NCI-H226 (cell line): ENCODE results near the gene DSC2.

Experiments
- DNase-seq: peaks from one replicate; pipeline ENCODE4 v3.0.0-alpha.2; 2015

The DSC2 gene

DNA sequence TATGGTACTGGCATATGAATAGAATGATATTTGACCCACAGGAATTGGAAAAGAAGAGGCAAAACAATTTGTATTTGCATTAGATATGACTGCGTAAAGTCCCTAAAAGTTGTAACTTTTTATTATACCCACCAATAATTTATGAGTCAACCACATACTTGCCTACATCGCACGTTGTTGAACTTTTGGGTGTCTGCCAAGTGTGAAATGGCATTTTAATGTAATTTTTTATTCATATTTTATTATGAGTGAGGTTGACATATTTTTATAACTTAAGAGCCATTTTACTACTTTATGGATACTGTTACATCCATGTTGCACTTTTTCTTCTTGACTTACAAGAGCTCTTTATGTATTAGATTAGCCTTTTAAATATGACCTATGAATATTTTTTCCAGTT, 4.6 kb downstream of the DSC2 start:
- no peak for DNase-seq

DNA sequence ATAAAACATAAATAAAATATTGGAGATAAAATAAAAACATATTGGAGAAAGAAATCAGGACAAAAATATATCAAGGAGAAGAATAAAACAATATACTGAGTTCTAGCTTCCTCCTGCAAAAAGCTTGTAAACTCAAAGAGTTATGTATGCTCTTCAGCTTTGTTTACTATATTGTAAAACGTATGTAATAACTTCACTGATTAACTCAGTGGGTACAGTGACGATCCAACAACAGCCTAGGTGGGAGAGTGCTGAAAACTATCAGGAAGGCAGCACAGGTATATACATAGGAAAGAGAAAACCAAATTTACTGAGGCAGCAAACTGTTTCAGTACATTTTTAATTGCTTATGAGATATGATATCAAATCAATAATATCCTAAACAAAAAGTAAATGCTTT, 8.3 kb downstream of the DSC2 start:
- no peak for DNase-seq

- no peak for DNase-seq
Observed at GRCh38 chr18:31093294-31093693, 8.9 kb downstream of the DSC2 start.

GRCh38 chr18:31091350-31091749, 10.9 kb downstream of the DSC2 start:
- no peak for DNase-seq

DNA sequence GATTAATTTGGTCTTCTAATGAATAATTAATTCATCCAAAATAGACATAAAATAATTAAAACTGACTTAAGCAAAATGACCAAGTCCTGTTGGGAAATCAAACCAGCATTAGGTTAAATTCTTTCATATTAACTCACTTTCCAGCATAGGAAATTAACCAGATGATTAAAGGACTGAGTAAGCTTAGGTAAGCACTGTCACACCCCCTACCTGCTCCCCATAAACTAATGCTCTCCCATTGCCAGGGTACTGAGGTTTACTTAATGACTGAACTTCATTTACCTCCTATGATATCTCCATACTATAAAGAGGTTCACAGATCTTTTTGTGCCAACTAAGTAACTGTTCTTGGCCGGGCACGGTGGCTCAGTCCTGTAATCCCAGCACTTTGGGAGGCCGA, 13.7 kb downstream of the DSC2 start:
- DNase-seq, result no peak

DNA sequence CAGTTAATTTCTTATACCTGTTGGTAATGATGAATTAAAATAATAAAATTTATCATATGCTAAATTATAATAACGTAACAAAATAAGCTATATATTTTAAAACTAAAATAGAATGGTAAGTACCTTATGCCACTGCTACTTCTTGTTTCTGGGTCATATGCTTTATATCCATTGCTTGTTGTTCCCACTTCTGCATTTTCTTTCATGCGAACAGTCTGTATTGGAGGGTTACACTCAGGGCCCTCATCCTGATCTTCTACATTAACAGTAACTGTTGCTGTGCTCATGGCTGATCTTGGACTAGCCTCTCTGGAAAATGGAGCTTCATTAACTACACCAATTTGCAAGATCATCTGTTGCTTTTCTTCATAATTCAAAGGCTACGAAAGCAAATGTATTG, 22.2 kb downstream of the DSC2 start:
- no peak for DNase-seq

DNA sequence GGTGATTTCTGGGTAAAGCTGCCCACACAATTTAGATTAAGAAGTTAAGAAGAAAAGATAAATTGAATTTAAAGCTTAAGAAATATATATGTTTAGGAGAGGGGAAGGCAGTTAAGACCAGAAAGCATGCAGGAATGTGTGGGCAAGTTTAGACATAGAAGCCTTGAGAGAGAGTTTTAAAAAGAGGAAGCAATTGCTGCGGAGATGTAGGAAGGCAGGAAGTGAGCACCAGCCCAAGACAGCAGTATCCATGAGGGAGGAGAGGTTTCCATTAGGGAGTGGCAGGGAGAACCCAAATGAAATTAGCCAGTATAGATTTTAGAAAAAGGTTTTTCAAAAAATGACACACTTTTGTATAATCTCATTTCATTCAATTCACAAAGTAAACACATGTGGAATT, 24.3 kb downstream of the DSC2 start:
- no peak for DNase-seq

DNA sequence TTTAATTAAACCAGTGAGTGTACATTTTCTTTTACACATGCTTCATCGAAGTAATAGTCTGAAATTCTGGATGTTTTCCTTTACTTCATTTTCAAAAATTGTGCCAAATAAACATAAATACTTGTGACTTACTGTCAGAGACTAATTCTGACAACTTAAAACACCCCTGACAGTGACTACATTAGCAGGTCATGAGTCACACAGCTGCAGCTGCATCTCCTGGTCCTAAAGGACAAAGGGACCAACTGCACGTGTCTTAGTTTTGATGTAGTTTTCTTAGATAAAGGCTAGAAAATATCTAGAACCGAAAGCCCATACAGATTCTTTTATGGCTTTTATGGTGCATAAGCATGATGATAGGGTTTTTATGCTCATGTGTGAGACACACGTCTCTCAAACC, 30.0 kb downstream of the DSC2 start:
- DNase-seq, result no peak

GRCh38 chr18:31070206-31070605, 32.0 kb downstream of the DSC2 start:
- no peak for DNase-seq

DNA sequence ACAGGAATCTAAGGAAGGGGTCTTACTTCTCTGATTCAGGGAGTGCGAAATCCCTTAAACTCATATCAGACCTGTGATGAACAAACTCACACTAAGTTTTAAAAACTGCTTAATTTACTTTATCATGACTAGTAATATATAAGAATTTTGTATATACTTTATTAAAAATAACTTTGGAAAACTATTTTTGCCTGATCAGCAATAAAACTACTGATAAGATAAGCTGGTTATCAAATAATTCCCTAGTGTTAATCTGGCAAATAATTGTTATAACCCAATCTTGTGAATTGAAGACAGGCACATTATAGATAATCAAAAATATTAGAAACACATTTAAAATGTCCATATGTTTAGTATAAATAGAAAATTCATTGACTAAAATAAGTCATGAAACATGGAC, 36.0 kb downstream of the DSC2 start:
- DNase-seq, result no peak

DNA sequence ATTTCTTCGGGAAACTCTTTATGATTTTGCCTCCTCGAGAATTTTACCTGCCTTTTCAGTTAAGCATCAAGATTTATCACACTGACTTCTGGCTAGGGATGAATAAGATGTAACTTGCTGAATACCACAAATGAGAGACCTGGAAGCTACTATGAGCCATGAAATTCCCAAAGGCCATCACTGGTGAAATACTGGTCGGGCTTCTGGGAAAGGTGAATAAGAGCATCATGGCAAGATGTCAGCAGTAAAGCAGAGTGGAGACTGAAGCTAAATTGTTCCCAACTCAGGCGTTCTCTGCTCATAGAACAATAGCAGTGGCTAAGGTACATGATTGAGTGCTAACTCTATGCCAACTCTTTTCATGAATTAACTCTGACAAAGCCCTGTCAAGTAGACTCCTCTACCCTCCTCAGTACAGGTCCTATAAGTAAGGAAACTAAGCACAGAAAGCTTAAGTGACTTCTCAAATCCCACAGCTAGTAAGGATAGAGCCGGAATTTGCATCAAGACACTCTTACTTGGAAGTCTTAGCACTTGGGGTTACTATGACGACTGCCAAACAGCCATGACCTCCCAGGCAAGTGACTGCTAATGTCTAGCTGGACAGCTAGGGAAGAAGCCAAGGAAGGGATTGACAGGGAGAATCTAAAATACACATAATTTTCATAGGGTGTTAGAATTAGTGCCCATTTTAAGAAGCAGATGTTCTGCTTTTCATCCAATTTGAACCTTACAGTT, 37.0 kb downstream of the DSC2 start:
- no peak for DNase-seq

DNA sequence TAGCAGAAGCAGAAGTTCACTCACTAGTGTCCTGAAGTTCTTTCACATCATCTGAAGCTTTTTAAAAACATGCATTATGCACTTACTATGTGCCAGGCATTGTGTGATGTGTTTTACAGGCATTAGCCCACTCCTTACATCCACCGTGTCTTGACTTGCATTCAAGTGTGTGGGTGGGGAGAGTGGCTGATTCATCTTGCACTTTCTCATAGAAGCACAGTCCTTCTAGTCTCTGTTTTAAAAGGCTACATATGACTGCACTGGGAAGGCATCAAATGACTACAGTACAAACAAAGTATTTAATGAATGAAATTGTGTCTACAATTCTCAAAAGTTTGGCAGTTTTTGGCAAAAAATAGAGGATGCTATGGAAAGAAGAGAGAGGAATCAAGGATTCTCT, 38.1 kb downstream of the DSC2 start:
- DNase-seq, result no peak

- DNase-seq, result no peak
Observed at GRCh38 chr18:31061945-31062344, 40.3 kb downstream of the DSC2 start.

DNA sequence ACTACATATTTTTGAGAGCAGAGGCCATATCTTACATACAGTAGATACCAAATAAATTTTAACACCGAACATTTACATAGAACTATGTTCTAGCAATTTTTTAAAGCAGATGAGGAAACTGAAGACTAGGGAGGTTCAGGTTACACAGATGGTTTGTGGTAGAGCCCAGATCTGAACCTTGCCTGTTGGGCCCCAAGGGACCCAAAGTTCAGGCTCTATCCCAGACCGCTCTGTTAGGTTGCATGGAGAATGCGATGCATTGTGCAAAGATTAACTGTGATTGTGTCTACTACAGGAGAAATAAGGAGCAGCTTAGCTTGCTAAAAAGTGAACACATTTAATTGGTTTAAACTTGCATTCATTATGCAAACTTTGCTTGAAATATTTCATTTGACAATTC, 43.3 kb downstream of the DSC2 start:
- DNase-seq, result no peak

DNA sequence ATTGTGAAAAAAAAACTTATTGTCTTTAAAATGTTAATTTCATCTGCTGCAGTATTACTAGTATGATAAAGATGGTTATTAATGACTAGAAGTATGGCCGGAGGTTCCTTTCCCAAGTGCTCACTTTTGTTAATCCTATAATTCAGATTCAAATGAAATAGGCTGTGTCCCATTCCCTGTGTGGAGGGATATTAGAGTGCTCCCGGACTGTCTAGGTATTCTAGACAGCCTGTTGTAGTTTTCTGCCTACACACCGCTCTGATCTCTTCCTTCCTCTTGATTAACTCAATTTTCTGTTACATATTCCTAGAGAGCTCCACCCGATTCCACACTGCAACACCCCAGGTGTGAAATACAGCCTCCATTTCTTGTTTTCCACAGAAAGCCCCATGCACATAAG, 44.3 kb downstream of the DSC2 start:
- no peak for DNase-seq

GRCh38 chr18:31057051-31057450, 45.2 kb downstream of the DSC2 start:
- DNase-seq, result no peak

GRCh38 chr18:31056296-31056695, 45.9 kb downstream of the DSC2 start:
- no peak for DNase-seq

- DNase-seq, result no peak
Observed at GRCh38 chr18:31050635-31051034, 51.6 kb downstream of the DSC2 start.

- peak; percentile 6 for DNase-seq
Observed at GRCh38 chr18:31049189-31049588, 53.0 kb downstream of the DSC2 start.

- no peak for DNase-seq
Observed at GRCh38 chr18:31048216-31048615, 54.0 kb downstream of the DSC2 start.

- DNase-seq, result no peak
Observed at GRCh38 chr18:31046916-31047315, 55.3 kb downstream of the DSC2 start.

GRCh38 chr18:31045599-31045998, 56.6 kb downstream of the DSC2 start:
- no peak for DNase-seq

DNA sequence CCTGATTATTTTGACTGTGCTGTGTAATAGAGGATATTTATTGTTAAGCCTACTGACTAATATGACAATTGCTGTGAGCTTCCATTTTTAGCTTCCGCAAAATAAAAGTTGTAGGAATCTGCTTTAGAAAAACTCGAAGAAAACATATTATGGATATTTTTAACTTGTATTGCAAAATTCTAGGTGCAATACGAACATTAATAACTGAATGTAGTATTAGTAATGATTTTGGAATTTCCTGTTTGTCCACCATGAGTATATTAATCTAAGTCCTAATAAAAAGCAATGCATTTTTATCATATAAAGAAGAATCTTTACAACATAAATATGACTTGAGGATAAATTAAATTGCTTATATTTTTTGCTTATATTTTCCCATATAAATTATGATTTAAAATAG, 57.3 kb downstream of the DSC2 start:
- no peak for DNase-seq

DNA sequence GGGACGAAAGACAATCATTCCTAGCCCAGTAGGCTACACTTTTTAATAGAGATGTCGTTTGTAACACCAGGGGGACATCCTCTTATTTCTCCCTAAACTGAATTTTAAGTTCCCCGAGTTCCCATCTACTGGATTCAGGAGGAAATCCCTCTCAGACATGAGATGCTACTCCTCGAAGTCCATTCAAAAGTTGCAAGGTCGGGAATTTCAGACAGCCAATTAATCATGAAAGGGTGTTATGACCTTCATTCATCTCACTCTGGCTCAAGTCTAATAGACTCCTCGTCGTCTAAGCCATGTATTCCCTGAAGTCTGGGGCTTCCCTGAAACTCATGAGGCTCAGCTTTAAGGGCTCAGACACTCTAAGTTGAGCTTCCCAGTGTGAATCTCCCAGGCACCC, 58.5 kb downstream of the DSC2 start:
- no peak for DNase-seq

DNA sequence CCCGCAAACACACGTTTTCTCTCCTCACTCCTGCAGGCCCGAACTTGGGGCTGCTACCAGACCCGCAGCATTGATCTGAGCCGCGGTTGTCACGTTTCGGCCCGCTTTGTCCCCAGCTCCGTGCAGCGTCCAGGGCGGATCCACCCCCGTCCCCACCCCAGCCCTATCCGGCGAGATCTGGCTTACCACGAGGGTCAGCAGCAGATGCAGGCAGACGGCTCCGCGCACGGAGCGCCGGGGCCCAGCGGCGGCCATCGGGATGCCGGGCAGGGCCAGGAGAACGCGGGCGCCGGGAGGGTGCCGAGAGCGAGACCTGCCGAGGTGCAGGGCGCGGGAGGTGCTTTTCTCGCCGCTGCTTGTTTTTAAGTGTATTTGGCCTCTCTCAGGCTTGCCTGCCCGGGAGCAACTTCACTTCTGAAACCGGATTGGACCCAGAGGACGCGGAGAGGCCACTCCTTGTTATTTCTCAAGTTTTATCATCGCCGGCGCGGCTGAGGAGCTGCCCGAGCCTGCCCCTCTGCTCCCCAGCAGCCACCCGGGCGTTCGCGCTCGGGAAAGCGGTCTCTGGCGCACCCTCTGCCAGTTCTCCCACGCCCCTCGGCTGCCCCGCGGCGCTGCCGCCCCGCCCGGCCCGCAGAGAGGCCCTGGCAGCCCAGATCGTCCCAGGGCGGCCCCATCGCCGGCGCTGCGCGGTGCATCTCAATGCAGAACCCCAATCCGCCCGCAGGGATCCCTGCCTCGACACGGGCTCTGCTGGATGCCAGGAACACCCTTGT, 59.6 kb downstream of the DSC2 start, which contains the start of gene DSC3:
Gene DSC3 (minus strand): TSS at position 337 of the 776 bp plus-strand sequence. CDS start 82 bp downstream, at position 255.
- peak; percentile 68 for DNase-seq
